ENCODE data around the gene PARD3.

The PARD3 gene

GRCh38 chr10:34821587-34822585 lies 6.8 kb upstream of the PARD3 start:
- DNase-seq = no peak

DNA sequence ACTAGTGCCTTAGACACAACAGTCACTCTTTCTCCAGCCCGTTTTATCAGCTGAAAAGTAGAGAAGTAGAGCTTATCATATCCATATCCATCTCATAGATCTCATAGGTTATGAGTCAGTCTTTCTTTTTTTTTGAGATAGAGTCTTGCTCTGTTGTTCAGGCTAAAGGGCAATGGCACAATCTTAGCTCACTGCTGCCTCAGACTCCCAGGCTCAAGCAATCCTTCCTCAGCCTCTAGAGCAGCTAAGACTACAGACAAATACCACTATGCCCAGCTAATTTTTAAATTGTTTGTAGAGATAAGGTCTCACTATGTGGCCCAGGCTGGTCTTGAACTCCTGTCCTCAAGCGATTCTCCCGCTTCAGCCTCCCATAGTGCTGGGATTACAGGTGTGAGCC lies 2.5 kb upstream of the PARD3 start:
- no peak for DNase-seq

DNA sequence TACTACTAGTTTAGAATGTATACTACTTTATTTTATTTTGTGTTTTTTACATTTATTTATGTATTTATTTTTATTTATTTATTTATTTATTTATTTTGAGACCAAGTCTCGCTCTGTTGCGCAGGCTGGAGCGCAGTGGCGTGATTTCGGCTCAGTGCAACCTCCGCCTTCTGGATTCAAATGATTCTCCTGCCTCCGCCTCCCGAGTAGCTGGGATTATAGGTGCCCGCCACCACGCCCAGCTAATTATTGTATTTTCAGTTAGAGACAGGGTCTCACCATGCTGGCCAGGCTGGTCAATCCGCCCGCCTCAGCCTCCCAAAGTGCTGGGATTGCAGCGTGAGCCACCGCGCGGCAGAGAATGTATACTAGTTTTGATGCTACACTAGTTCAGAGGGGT lies 2.0 kb upstream of the PARD3 start:
- no peak for DNase-seq

DNA sequence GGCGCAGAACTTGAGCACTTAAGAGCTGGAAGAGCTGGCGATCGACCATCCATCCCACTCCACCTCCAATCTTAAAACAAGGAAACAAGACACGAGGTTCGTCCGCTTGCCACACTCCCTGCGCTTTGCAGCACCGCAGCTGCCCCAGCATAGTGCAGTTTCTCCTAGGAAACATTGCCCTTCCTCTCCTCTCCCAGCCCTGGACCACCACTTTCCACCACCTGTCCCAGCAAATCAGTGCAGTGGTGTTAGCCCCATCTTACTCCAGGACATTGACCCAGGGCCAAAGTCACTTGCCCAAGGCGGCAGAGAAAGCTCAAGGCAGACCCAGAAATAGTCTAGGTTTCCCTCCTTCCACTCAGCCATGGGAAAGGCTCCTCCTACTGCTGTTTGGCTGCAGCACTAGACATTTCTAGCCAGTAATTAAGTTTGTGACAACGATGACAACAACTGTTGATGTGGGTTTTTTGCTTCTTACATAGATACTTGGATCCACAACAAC lies 1.5 kb upstream of the PARD3 start:
- no peak for DNase-seq

DNA sequence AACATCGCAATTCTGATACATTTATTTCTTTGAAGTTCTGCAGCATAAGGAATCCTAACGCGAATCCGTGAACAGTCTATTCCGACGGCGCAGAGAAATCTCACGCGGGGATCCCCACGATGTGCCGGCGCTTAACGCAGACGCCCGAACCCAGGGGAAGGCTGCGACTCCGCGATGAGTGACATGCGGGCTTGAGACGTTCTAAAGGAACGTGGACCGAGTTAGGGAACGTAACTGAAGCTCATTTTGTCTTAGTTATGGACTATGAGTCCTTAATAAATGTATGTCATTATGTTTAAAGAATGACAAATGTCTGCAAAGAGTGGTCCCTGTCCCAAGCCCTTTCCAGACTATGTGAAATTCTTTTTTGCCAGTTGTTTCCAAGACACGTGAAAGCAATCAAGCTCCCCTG lies 995 bp upstream of the PARD3 start:
- no peak for DNase-seq

- DNase-seq = no peak
Observed at GRCh38 chr10:34814913-34815184, 247 bp downstream of the PARD3 start.

DNA sequence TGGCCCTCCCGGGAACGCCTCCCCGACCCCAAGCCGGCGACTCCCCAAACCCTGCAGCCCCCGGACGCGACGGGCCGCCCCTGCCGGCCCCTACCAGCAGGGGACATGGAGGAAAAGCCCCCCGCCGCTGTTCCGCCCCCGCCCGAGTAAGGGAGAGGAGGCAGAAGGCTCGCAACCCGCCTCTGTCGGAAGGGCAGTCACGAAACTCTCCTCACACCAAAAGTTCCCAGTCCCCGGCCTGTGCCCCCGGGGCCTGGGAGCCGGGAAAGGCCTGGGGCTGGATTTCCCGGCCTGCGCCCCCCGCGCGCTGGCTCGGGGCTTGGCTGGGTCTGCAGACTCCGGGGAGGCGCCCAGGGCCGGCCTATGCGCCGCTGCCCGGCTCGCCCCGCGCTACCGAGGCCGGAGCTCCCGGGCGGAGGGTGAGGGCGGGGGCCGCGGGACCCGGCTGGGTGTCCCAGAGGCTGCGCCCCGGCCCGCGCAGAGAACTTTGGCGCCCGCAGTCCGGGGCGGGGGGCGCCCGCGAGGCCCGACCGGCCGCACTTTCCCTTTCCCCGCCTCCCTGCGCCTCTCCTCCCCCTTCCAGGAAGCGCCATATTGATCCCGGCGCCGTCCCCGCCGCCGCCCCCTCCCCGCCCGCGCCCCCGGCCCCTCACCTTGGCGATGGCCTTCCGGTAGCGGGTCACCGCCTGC lies 728 bp downstream of the PARD3 start:
- DNase-seq = no peak

DNA sequence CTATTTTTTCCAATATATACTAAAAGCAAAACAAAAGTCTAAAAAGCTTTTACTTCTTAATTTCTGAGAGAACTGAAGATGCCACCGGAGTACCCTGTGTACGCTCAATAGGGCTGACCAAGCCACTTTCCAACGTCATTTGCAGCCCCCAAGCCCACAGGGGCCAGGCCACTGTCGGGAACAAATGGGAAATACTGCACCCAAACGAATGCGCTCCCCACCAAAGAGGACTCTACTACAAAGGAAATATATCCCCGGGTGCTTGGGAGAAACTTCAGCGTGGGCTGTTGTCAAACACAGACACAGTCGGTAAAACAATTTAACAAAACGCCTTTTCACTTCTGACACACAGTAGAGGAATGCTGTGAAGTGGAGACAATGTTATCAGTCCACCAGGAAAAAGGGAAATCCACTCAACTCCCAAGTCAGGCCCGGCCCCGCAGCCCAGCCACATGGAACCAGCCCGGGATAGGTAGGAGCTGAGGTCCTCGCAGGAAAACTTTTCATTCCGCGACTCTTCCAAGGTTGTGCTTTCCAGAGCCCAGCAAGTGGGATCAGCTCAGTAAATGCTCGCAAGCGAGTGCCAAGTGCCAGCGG lies 1.4 kb downstream of the PARD3 start:
- DNase-seq = no peak

- DNase-seq = no peak
Observed at GRCh38 chr10:34812771-34813170, 2.3 kb downstream of the PARD3 start.

GRCh38 chr10:34811968-34812514 lies 3.1 kb downstream of the PARD3 start:
- DNase-seq = no peak

- DNase-seq = no peak
Observed at GRCh38 chr10:34811126-34811967, 3.7 kb downstream of the PARD3 start.

DNA sequence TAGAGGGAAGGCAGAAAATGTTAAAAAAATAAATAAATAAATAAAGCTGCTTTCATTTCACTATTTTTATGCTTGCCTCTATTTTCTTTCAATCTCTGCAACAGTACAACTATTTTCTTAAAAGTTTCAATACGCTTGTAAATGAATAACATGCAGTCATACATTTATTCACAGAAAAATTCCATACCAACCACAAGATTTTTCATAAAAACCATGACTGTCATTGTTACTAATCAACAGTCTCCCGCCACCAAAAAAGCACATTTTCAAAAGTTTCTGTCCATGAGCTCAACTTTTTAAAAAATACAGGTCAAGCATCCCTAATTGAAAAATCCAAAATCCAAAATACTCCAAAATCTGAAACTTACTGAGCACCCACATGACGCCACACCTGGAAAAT lies 5.3 kb downstream of the PARD3 start:
- DNase-seq = no peak

- DNase-seq = no peak
Observed at GRCh38 chr10:34808801-34809745, 6.0 kb downstream of the PARD3 start.

DNA sequence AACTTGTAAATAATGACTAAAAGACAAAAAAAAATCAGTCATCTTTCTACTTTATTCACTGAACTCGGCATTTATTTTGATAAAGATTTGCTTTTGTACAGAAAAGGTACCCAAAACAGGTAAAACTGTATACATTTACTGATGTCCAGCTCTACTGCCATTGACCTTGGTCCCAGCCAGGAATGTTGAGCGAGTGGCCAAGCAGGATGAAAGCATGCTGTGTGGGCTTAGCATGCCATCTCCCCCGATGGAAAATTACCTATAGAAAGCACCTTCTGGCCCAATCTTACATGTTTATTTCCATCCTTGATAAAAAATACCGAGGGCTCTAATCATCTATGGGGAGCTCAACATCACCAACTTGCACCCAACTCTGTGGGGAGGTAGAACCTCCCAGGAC lies 6.8 kb downstream of the PARD3 start:
- DNase-seq = no peak

DNA sequence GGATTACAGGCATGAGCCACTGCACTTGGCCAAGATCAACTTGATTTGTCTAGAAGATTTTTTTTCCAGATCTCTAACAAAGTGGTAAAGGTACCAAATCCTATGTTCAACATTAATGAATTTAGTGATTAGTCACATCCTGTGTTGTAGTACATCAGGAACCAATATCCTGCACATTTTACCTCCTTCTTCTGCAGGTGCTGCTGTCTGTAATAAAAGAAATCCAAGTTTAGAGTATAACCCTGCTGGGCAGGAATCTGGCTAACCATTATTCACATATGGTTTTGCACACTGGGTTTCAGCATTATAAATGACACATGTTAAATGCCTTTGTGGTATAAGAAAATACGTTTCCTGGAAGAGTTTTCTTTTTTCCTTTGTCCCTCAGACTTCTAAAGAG lies 10.8 kb downstream of the PARD3 start:
- no peak for DNase-seq

- no peak for DNase-seq
Observed at GRCh38 chr10:34802692-34803091, 12.4 kb downstream of the PARD3 start.

GRCh38 chr10:34801097-34801733 lies 13.9 kb downstream of the PARD3 start:
- no peak for DNase-seq

DNA sequence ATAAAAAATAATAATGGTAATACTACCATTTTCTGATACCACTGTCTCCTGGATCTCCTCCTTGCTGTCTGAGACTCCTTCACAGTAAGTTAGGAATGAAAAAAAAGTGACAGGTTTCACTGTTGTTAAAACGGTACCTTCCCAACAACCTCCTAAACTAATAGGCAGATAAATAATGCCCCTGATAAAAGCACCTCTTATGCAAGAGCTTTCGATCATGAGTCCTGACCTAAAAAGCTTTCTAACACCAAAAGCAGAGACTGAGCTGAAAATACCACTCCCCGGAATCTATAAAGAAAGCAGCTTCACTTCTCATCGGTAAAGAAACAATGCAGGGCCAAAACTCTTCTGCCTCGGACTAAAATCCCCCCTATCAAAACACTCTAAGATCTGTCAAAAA lies 14.5 kb downstream of the PARD3 start:
- no peak for DNase-seq

- DNase-seq = no peak
Observed at GRCh38 chr10:34798654-34799053, 16.4 kb downstream of the PARD3 start.

DNA sequence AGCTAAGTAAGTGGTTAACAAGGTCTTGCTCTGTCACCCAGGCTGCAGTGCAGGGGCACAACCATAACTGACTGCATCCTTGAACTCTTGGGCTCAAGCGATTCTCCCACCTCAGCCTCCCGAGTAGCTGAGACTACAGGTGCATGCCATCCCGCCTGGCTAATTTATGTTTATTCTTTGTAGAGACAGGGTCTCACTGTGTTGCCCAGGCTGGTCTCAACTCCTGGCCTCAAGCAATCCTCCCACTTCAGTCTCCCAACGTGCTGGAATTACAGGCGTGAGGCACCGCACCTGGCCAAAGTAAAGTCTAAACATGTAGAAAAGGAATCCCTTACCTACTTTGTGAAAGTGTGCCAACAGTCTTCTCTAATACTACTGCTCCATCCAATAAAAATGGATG lies 17.9 kb downstream of the PARD3 start:
- DNase-seq = no peak

DNA sequence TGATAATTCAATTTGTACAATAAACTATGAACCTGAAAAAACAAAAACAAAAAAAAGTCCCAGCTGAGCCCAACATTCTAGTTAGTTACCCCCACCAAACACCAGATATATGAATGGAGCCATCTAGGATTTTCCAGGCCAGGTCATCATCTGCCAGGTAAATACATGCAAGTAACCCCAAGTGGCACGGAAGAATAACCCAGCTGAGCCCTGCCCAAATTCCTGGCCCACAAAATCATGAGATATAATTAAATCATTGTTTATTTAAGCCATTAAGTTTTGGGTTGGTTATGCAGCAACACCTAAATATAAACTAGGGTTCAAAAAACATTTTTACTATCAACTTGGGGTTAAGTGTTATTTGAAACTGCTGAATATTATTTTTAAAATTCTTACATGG lies 19.0 kb downstream of the PARD3 start:
- no peak for DNase-seq
